Measurements from ENCODE around the gene ABCB8.

Gene ABCB8

GRCh38 chr7:150989456-150989855, 38.8 kb upstream of the ABCB8 start:
- Histone ChIP-seq H3K4me3 (no peak overlapping the region), H4K20me1 (peaks cover 19% of the 10 kb centered on the region), H3K9me3 (peaks cover 18% of the 10 kb centered on the region), H3K36me3 (peaks cover 6% of the 10 kb centered on the region; the same call in 1 of the 2 replicates), H3K9ac (peak overlapping the region; percentile 70), H3K4me1 (peaks cover 67% of the 10 kb centered on the region), H3K4me2 (peak overlapping the region; percentile 88), H3K27ac (peak overlapping the region; percentile 77), H3K27me3 (no peaks in the 10 kb centered on the region)
- TF ChIP-seq Cebpa-rat (IDR thresholded peaks at IDR 0.05), result no peak

- H3K27ac ChIP-seq, result peak within 1 kb of the TSS; percentile 77
Measured at GRCh38 chr7:150990416-150991186, 37.6 kb upstream of the ABCB8 start, which contains the start of gene NOS3. TSS of gene NOS3 (plus strand) at chr7:150991017. CDS start at chr7:150993804, 2,787 bp downstream.

GRCh38 chr7:150992051-150992640, 36.1 kb upstream of the ABCB8 start:
- H4K20me1 ChIP-seq, result no peaks in the 10 kb centered on the region
- no peak overlapping the region for H3K27ac ChIP-seq
- H3K9me3 ChIP-seq, result peaks cover 18% of the 10 kb centered on the region
- no peak for TF ChIP-seq Cebpa-rat (IDR thresholded peaks at IDR 0.05)
- no peaks in the 10 kb centered on the region for H3K27me3 ChIP-seq
- no peak overlapping the region for H3K4me2 ChIP-seq
- no peak overlapping the region for H3K4me3 ChIP-seq
- no peak overlapping the region for H3K9ac ChIP-seq
- H3K36me3 ChIP-seq, result peaks cover 6% of the 10 kb centered on the region; the same call in 1 of the 2 replicates
- peaks cover 66% of the 10 kb centered on the region for H3K4me1 ChIP-seq

More at GRCh38 chr7:150990416-150991186, 37.6 kb upstream of the ABCB8 start, which contains the start of gene NOS3:
- H3K27me3 ChIP-seq, result no peaks in the 10 kb centered on the region
- H3K9me3 ChIP-seq, result peaks cover 18% of the 10 kb centered on the region
- no peak for TF ChIP-seq Cebpa-rat (IDR thresholded peaks at IDR 0.05)
- 0 out of 2 replicates have a peak within 1 kb of the TSS, but pooled peaks have one; percentile 70 for H3K9ac ChIP-seq
- H3K4me2 ChIP-seq, result peak within 1 kb of the TSS; percentile 88
- no peak within 1 kb of the TSS for H3K4me3 ChIP-seq
- H3K4me1 ChIP-seq, result peaks cover 75% of the 10 kb centered on the region
- peaks cover 6% of the 10 kb centered on the region; the same call in 1 of the 2 replicates for H3K36me3 ChIP-seq
- peaks cover 10% of the 10 kb centered on the region for H4K20me1 ChIP-seq

- Histone ChIP-seq H3K4me2 (peak overlapping the region; percentile 88; the same call in 1 of the 2 replicates), H3K27me3 (no peaks in the 10 kb centered on the region), H3K4me1 (peaks cover 66% of the 10 kb centered on the region), H3K9me3 (peaks cover 18% of the 10 kb centered on the region), H3K36me3 (peaks cover 6% of the 10 kb centered on the region; the same call in 1 of the 2 replicates), H3K27ac (peak overlapping the region; percentile 41), H3K9ac (no peak overlapping the region), H4K20me1 (no peaks in the 10 kb centered on the region), H3K4me3 (no peak overlapping the region)
- TF ChIP-seq Cebpa-rat (IDR thresholded peaks at IDR 0.05), result no peak
Measured at GRCh38 chr7:150992833-150993302, 35.4 kb upstream of the ABCB8 start.

- H3K4me1 ChIP-seq, result peaks cover 66% of the 10 kb centered on the region
- H3K4me3 ChIP-seq, result no peak overlapping the region
- H4K20me1 ChIP-seq, result no peaks in the 10 kb centered on the region
- H3K36me3 ChIP-seq, result peaks cover 8% of the 10 kb centered on the region
- no peak for TF ChIP-seq Cebpa-rat (IDR thresholded peaks at IDR 0.05)
- H3K9me3 ChIP-seq, result peaks cover 18% of the 10 kb centered on the region
- peak overlapping the region; percentile 88 for H3K4me2 ChIP-seq
- H3K27me3 ChIP-seq, result no peaks in the 10 kb centered on the region
- H3K9ac ChIP-seq, result no peak overlapping the region; the same call in 1 of the 2 replicates
- peak overlapping the region; percentile 41 for H3K27ac ChIP-seq
Measured at GRCh38 chr7:150993511-150993910, 34.7 kb upstream of the ABCB8 start.

GRCh38 chr7:150994141-150994837, 34.0 kb upstream of the ABCB8 start:
- peak overlapping the region; percentile 67 for H3K9ac ChIP-seq
- H3K4me3 ChIP-seq, result peak overlapping the region; percentile 55
- H3K9me3 ChIP-seq, result peaks cover 18% of the 10 kb centered on the region
- peaks cover 61% of the 10 kb centered on the region for H3K4me1 ChIP-seq
- TF ChIP-seq Cebpa-rat (IDR thresholded peaks at IDR 0.05), result no peak
- no peaks in the 10 kb centered on the region for H3K27me3 ChIP-seq
- peak overlapping the region; percentile 80 for H3K27ac ChIP-seq
- H3K36me3 ChIP-seq, result peaks cover 15% of the 10 kb centered on the region
- peak overlapping the region; percentile 88 for H3K4me2 ChIP-seq
- H4K20me1 ChIP-seq, result no peaks in the 10 kb centered on the region

GRCh38 chr7:150994838-150995510, 33.3 kb upstream of the ABCB8 start:
- Histone ChIP-seq H4K20me1 (no peaks in the 10 kb centered on the region), H3K36me3 (peaks cover 15% of the 10 kb centered on the region), H3K4me3 (peak overlapping the region; percentile 55), H3K27ac (peak overlapping the region; percentile 80), H3K4me1 (peaks cover 54% of the 10 kb centered on the region), H3K9me3 (peaks cover 18% of the 10 kb centered on the region), H3K27me3 (no peaks in the 10 kb centered on the region), H3K4me2 (peak overlapping the region; percentile 88), H3K9ac (peak overlapping the region; percentile 67)
- TF ChIP-seq Cebpa-rat (IDR thresholded peaks at IDR 0.05), result no peak

- TF ChIP-seq Cebpa-rat (IDR thresholded peaks at IDR 0.05), result no peak
- Histone ChIP-seq H3K9me3 (peaks cover 2% of the 10 kb centered on the region), H3K36me3 (peaks cover 21% of the 10 kb centered on the region), H3K9ac (peak overlapping the region; percentile 75), H3K4me3 (peak overlapping the region; percentile 63), H3K27ac (peak overlapping the region; percentile 87), H4K20me1 (no peaks in the 10 kb centered on the region), H3K27me3 (no peaks in the 10 kb centered on the region), H3K4me1 (peaks cover 52% of the 10 kb centered on the region), H3K4me2 (peak overlapping the region; percentile 88)
Measured at GRCh38 chr7:150996376-150997074, 31.7 kb upstream of the ABCB8 start.
